H1 (cell line): Measurements from ENCODE around the gene LRRC56. TPM values are rescaled to one million over a fixed set of nuclear protein-coding genes. Genes with fewer than 3 reads are reported as not detected.

Experiments
- CTCF ChIA-PET: fragments of 300-600 bp; sonication (Branson Sonifier 250); formaldehyde crosslinking; loops from one replicate; lab custom pipeline; 2021; ENCODE audit not compliant: partially characterized antibody; lab: Charles Lee
- POLR2A ChIA-PET: fragments of 300-600 bp; sonication (Branson Sonifier 250); formaldehyde crosslinking; loops from one replicate; lab custom pipeline; 2021; ENCODE audit warnings: inconsistent platforms; ENCODE audit not compliant: partially characterized antibody; lab: Charles Lee
- DNase-seq, 2 experiments: peaks; one replicate each; pipeline versions ENCODE4 v3.0.0 to v3.0.0-alpha.2; 2010 to 2022; ENCODE audit warnings: low spot score in 2 of 2, low read depth in 1 of 2, mixed read lengths in 1 of 2
- FAIRE-seq: peaks from 2 replicates; lab custom pipeline; 2011; peaks lifted over from hg19 to GRCh38; lab: Jason Lieb, UNC
- H2AFZ ChIP-seq: 2 replicates; pipeline ENCODE4 v1.8.1; 2012; ENCODE audit warnings: low read length, inconsistent platforms
- H2AK5ac ChIP-seq: 2 replicates; pipeline ENCODE4 v1.6.1; 2013; ENCODE audit warnings: low read depth, low read length
- H2BK120ac ChIP-seq: replicated peaks from 2 replicates; pipeline ENCODE3; 2013; ENCODE audit warnings: low read depth, low read length, inconsistent platforms
- H2BK12ac ChIP-seq: 2 replicates; pipeline ENCODE4 v1.6.1; 2013; ENCODE audit warnings: low read depth, low read length
- H2BK15ac ChIP-seq: 2 replicates; pipeline ENCODE4 v1.6.1; 2013; ENCODE audit warnings: low read length
- H2BK20ac ChIP-seq: 2 replicates; pipeline ENCODE4 v1.6.1; 2013; ENCODE audit warnings: low read length
- H2BK5ac ChIP-seq: 2 replicates; pipeline ENCODE4 v1.6.1; 2013; ENCODE audit warnings: low read depth, low read length
- H3K14ac ChIP-seq: 2 replicates; pipeline ENCODE4 v1.6.1; 2013; ENCODE audit warnings: inconsistent platforms; ENCODE audit not compliant: insufficient read length
- H3K18ac ChIP-seq: 2 replicates; pipeline ENCODE4 v1.6.1; 2013; ENCODE audit warnings: low read length; ENCODE audit errors: extremely low read depth
- H3K23ac ChIP-seq: 2 replicates; pipeline ENCODE4 v1.6.1; 2013; ENCODE audit warnings: inconsistent platforms; ENCODE audit not compliant: insufficient read length
- H3K23me2 ChIP-seq: 2 replicates; pipeline ENCODE4 v1.6.1; 2013; ENCODE audit warnings: low read depth, low read length
- H3K27ac ChIP-seq: 2 replicates; pipeline ENCODE4 v1.6.1; 2011; ENCODE audit warnings: low read depth, low read length, inconsistent platforms
- H3K27me3 ChIP-seq, 4 experiments: replicated peaks in 1 of 4; 1 replicate in 1 of 4; 2 replicates in 3 of 4; pipeline versions ENCODE4 v1.6.1 to v1.8.1; 2011 to 2013; ENCODE audit warnings: low read length in 3 of 4, mild to moderate bottlenecking in 3 of 4, inconsistent platforms in 2 of 4, mixed read lengths in 2 of 4, moderate library complexity in 1 of 4; ENCODE audit not compliant: control insufficient read depth in 3 of 4, insufficient read depth in 3 of 4; ENCODE audit errors: extremely low read depth in 1 of 4
- H3K36me3 ChIP-seq, 4 experiments: 2 replicates each; pipeline versions ENCODE4 v1.6.1 to v1.8.1; 2011 to 2013; ENCODE audit warnings: mild to moderate bottlenecking in 4 of 4, low read length in 3 of 4, moderate library complexity in 2 of 4, control low read depth in 1 of 4, inconsistent platforms in 1 of 4; ENCODE audit not compliant: insufficient read depth in 4 of 4, control insufficient read depth in 2 of 4
- H3K4ac ChIP-seq: replicated peaks from 2 replicates; pipeline ENCODE3; 2013; ENCODE audit warnings: low read length, low read depth, mixed read lengths, inconsistent platforms; ENCODE audit not compliant: insufficient read length
- H3K4me1 ChIP-seq, 4 experiments: replicated peaks in 1 of 4; 1 replicate in 1 of 4; 2 replicates in 3 of 4; pipeline versions ENCODE4 v1.6.1 to v1.8.1; 2011 to 2013; ENCODE audit warnings: low read length in 3 of 4, inconsistent platforms in 2 of 4, mixed read lengths in 1 of 4; ENCODE audit not compliant: insufficient read depth in 4 of 4, control insufficient read depth in 3 of 4
- H3K4me2 ChIP-seq, 2 experiments: 2 replicates each; pipeline versions ENCODE4 v1.6.1 to v1.8.1; 2011 to 2013; ENCODE audit warnings: low read depth in 2 of 2, low read length in 2 of 2, control low read depth in 1 of 2, inconsistent platforms in 1 of 2, mild to moderate bottlenecking in 1 of 2; ENCODE audit not compliant: insufficient read depth in 1 of 2
- H3K4me3 ChIP-seq, 4 experiments: fragments of 200-600, 300-600 bp in 1 of 4; sonication (generic), shearing (Covaris generic), sonication (Bioruptor Twin) in 1 of 4; 2 replicates each; pipeline versions ENCODE4 v1.5.1 to v1.8.1; 2011 to 2016; ENCODE audit warnings: low read length in 4 of 4, low read depth in 3 of 4, control low read depth in 2 of 4, inconsistent platforms in 2 of 4, mild to moderate bottlenecking in 2 of 4, mixed read lengths in 1 of 4, moderate library complexity in 1 of 4; ENCODE audit not compliant: insufficient read depth in 2 of 4; ENCODE audit errors: extremely low read depth in 1 of 4
- H3K56ac ChIP-seq: replicated peaks from 2 replicates; pipeline ENCODE3; 2013; ENCODE audit warnings: low read depth, mild to moderate bottlenecking, mixed read lengths, low read length, inconsistent platforms; ENCODE audit not compliant: insufficient read length
- H3K79me1 ChIP-seq: 2 replicates; pipeline ENCODE4 v1.6.1; 2013; ENCODE audit warnings: low read depth, low read length, control low read depth
- H3K79me2 ChIP-seq, 2 experiments: 2 replicates each; pipeline versions ENCODE4 v1.6.1 to v1.8.1; 2012 to 2013; ENCODE audit warnings: low read length in 2 of 2, mild to moderate bottlenecking in 2 of 2, inconsistent platforms in 1 of 2; ENCODE audit not compliant: insufficient read depth in 2 of 2, control insufficient read depth in 1 of 2
- H3K9ac ChIP-seq, 4 experiments: replicated peaks in 1 of 4; 1 replicate in 1 of 4; 2 replicates in 3 of 4; pipeline versions ENCODE4 v1.6.1 to v1.8.1; 2011 to 2013; ENCODE audit warnings: low read depth in 3 of 4, low read length in 3 of 4, control low read depth in 2 of 4, mild to moderate bottlenecking in 2 of 4, moderate library complexity in 2 of 4, inconsistent platforms in 1 of 4; ENCODE audit errors: extremely low read depth in 1 of 4
- H3K9me3 ChIP-seq, 2 experiments: 2 replicates each; pipeline versions ENCODE4 v1.6.1 to v1.8.1; 2012 to 2013; ENCODE audit warnings: mild to moderate bottlenecking in 2 of 2, moderate library complexity in 2 of 2, control low read depth in 1 of 2, inconsistent platforms in 1 of 2, low read depth in 1 of 2, low read length in 1 of 2, mixed read lengths in 1 of 2; ENCODE audit not compliant: insufficient read depth in 2 of 2
- H4K20me1 ChIP-seq, 2 experiments: replicated peaks in 1 of 2; 2 replicates each; pipeline versions ENCODE3 to v1.8.1; 2011 to 2013; ENCODE audit warnings: inconsistent platforms in 2 of 2, low read length in 2 of 2, mild to moderate bottlenecking in 1 of 2; ENCODE audit not compliant: insufficient read depth in 2 of 2, control insufficient read depth in 1 of 2
- H4K5ac ChIP-seq: 2 replicates; pipeline ENCODE4 v1.6.1; 2013; ENCODE audit warnings: low read length, low read depth, mixed read lengths, inconsistent platforms; ENCODE audit not compliant: insufficient read length
- H4K8ac ChIP-seq: 2 replicates; pipeline ENCODE4 v1.8.0; 2013; ENCODE audit warnings: mild to moderate bottlenecking, moderate library complexity, low read length, inconsistent platforms; ENCODE audit not compliant: insufficient read depth; ENCODE audit errors: extremely low read depth
- H4K91ac ChIP-seq: replicated peaks from 2 replicates; pipeline ENCODE3; 2013; ENCODE audit warnings: low read length, mixed read lengths, inconsistent platforms; ENCODE audit not compliant: insufficient read length
- BRCA1 ChIP-seq: IDR thresholded peaks from 2 replicates; pipeline ENCODE4 v1.6.1; 2012; ENCODE audit warnings: low read depth, low read length, improper control_type of control experiment
- HDAC2 ChIP-seq, 2 experiments: fragments of 300-600 bp in 1 of 2; sonication (generic) in 1 of 2; IDR thresholded peaks; 2 replicates each; pipeline ENCODE4 v1.6.1; 2011 to 2012; ENCODE audit warnings: low read depth in 2 of 2, low read length in 2 of 2, mild to moderate bottlenecking in 2 of 2, moderate library complexity in 2 of 2, borderline replicate concordance in 1 of 2, inconsistent platforms in 1 of 2
- KDM1A ChIP-seq: fragments of 200-600, 300-600 bp; sonication (generic); IDR thresholded peaks from 2 replicates; pipeline ENCODE4 v1.7.1; 2016; ENCODE audit warnings: mild to moderate bottlenecking, low read length, borderline replicate concordance
- POLR2A ChIP-seq, 2 experiments: IDR thresholded peaks; 1 replicate in 1 of 2; 2 replicates in 1 of 2; pipeline ENCODE4 v1.6.1; 2011; ENCODE audit warnings: low read depth in 2 of 2, low read length in 2 of 2, mild to moderate bottlenecking in 2 of 2; ENCODE audit errors: control extremely low read depth in 1 of 2
- SP4 ChIP-seq: IDR thresholded peaks from 2 replicates; pipeline ENCODE4 v1.6.1; 2012; ENCODE audit warnings: low read length, inconsistent platforms
- WGBS, 2 experiments: shearing (Covaris generic) in 1 of 2; methylation state at CpG; one replicate each; pipeline versions ENCODE4 v1.1.6 to v1.1.7; 2013 to 2015; ENCODE audit warnings: low lambda C conversion rate in 2 of 2, mixed read lengths in 2 of 2, inconsistent platforms in 1 of 2, low coverage in 1 of 2, missing lambda C conversion rate in 1 of 2; ENCODE audit not compliant: insufficient replicate concordance in 2 of 2, insufficient coverage in 1 of 2, insufficient read length in 1 of 2; ENCODE audit errors: extremely low coverage in 1 of 2, missing lambda C conversion rate in 1 of 2; 5-methylcytosine and 5-hydroxymethylcytosine counted together
- polyA plus RNA-seq, 7 experiments: library from polyadenylated mRNA; depleted of rRNA in 3 of 7; stranded (reverse) in 5 of 7; unstranded in 2 of 7; fragments of >200 nt in 5 of 7; fragments of 200-250 nt in 2 of 7; gene quantifications; 1 replicate in 5 of 7; 2 replicates in 1 of 7; 4 replicates in 1 of 7; pipeline versions ENCODE4 v1.2.1 to v1.2.3, GENCODE V29; 2011 to 2013; ENCODE audit warnings: missing spikeins in 2 of 7, mixed read lengths in 2 of 7
- total RNA-seq: library from RNA; stranded (reverse); fragmentation: NEBNext Ultra II Directional; extraction: Animal tissue kit (Norgen Biotek cat#: 25700); gene quantifications from 2 replicates; pipeline ENCODE4 v1.2.1, GENCODE V29; 2021

LRRC56 gene
- total and polyA plus RNA-seq, 2 of the 8 experiments (the other 6 are each of a cell fraction or from before 2014, with no cell fraction given), result 0.94 to 1.9 TPM

DNA sequence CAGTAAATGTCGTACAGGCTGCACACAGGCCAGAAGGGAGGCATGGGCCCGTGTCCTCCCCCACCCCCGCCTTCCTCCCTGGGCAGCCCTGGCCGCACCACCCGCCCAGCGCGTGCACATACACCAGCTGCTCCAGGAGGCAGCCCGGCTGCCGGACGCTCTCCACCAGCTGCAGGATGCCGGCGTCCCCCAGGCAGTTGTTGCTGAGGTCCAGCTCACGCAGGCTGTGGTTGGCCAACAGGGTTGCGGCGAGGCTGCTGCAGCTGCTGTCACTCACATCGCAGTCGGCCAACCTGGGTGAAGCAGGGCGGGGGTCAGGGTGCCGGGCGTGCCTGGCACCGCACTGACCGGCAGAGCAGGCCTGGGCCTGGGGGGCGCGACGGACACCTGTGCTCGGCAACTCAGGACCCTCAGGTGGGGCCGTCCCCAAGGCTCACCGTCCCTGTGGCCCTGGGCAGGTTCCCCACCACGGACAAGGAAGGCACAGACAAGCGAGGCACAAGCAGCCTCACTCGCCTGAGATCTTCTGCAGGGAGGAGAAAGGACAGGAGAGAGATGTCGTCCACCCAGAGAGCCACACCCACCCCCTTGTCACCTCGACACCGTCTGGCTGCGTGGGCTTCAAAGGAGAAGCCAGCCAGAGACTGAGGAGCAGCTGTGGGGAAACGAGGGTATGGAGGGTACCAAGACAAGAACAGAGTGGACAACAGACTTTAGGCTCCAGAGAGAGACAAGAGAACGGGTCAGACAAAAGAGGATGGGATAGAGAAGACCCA is 42.4 kb upstream of the LRRC56 start:
- H3K27ac ChIP-seq, result no peak overlapping the region
- no peak overlapping the region for H3K18ac ChIP-seq
- FAIRE-seq, result no peak
- 0 out of 2 replicates have a peak overlapping the region, but pooled peaks have one; percentile 30 for H2BK5ac ChIP-seq
- H3K4me3 ChIP-seq, result no peak overlapping the region
- peaks cover 2 to 10% of the 10 kb centered on the region in 2 experiments for H4K20me1 ChIP-seq
- POLR2A ChIA-PET, result interaction anchor here (1.1 to 3.5 kb wide), 3 partner anchors 9 to 78 kb away, joined by 3 to 41 read pairs (median 17); partner anchors contain the start of genes PTDSS2 and RNH1
- H3K14ac ChIP-seq, result no peak overlapping the region
- no peaks in the 10 kb centered on the region for H3K79me2 ChIP-seq
- no peaks in the 10 kb centered on the region for H3K4me1 ChIP-seq
- no peak overlapping the region for H2BK12ac ChIP-seq
- no peak overlapping the region for H4K5ac ChIP-seq
- H3K56ac ChIP-seq, result no peak overlapping the region
- no peaks in the 10 kb centered on the region for H3K23me2 ChIP-seq
- no peak overlapping the region for H2BK15ac ChIP-seq
- H3K4me2 ChIP-seq, result no peak overlapping the region
- WGBS, 2 experiments, result 91% methylated on average over 34 of the region's 37 CpGs; no CpG with 5 or more reads in 1 of the 2 experiments
- no peaks in the 10 kb centered on the region for H3K79me1 ChIP-seq
- no peak overlapping the region for H3K4ac ChIP-seq
- H2BK120ac ChIP-seq, result no peak overlapping the region
- H2AK5ac ChIP-seq, result no peak overlapping the region
- H4K8ac ChIP-seq, result no peak overlapping the region; the same call in 1 of the 2 replicates
- no peak overlapping the region for H2BK20ac ChIP-seq
- peaks cover 14 to 45% (median 31%) of the 10 kb centered on the region in 4 experiments; a peak in 7 of 8 replicates for H3K36me3 ChIP-seq
- H3K9ac ChIP-seq, result no peak overlapping the region
- DNase-seq, result peak in 1 of 2 experiments; percentile 46
- no peak overlapping the region for H3K23ac ChIP-seq
- H2AFZ ChIP-seq, result no peak overlapping the region
- no peak overlapping the region for H4K91ac ChIP-seq
- H3K27me3 ChIP-seq, result no peaks in the 10 kb centered on the region
- CTCF ChIA-PET, result interaction anchor here (1.2 kb wide), 1 partner anchor 22 kb away, joined by 5 read pairs; no protein-coding TSS in a partner anchor
- peaks cover 11 to 19% of the 10 kb centered on the region in 2 experiments; a peak in 3 of 4 replicates for H3K9me3 ChIP-seq
- TF ChIP-seq SP4 (no peak), HDAC2 (IDR thresholded peaks at IDR 0.05; ENCODE audit: borderline replicate concordance in 1 of 2, low read depth in 2 of 2, low read length in 2 of 2) (no peak), KDM1A (no peak), POLR2A (IDR thresholded peaks at IDR 0.05; ENCODE audit: control extremely low read depth in 1 of 2, low read depth in 2 of 2, low read length in 2 of 2) (no peak), BRCA1 (no peak)
